Activated CD4-positive, alpha-beta memory T cell treated with anti-CD3 and anti-CD28 coated beads for 36 hours (primary cell): ENCODE data around the gene B4GALT4. TPM values are rescaled to one million over a fixed set of nuclear protein-coding genes. Genes with fewer than 3 reads are reported as not detected.
"Not testable (repeated sequence)": the region's sequence is repeated elsewhere in the genome, so short reads cannot be mapped to it uniquely, and the experiment has no call there.

Experiments used
- CTCF ChIA-PET: fragments of 350-600 bp; sonication (Branson Sonifier 250); formaldehyde crosslinking; loops from one replicate; lab custom pipeline; 2021; ENCODE audit warnings: antibody characterized with exemption, inconsistent platforms; lab: Charles Lee
- POLR2A ChIA-PET: fragments of 350-600 bp; sonication (Branson Sonifier 250); formaldehyde crosslinking; loops from one replicate; lab custom pipeline; 2021; ENCODE audit warnings: antibody characterized with exemption; lab: Charles Lee
- DNase-seq: peaks from one replicate; pipeline ENCODE4 v3.0.0-alpha.2; 2020
- H3K27ac Mint-ChIP-seq: one replicate; pipeline ENCODE4 v1.8.0; 2021; ENCODE audit warnings: mixed read lengths
- H3K27me3 Mint-ChIP-seq: one replicate; pipeline ENCODE4 v1.8.0; 2021; ENCODE audit warnings: mixed read lengths
- H3K36me3 Mint-ChIP-seq: one replicate; pipeline ENCODE4 v1.8.0; 2021; ENCODE audit warnings: mixed read lengths
- H3K4me1 Mint-ChIP-seq: one replicate; pipeline ENCODE4 v1.8.0; 2021; ENCODE audit warnings: low read depth, mixed read lengths
- H3K4me3 Mint-ChIP-seq: one replicate; pipeline ENCODE4 v1.8.0; 2021; ENCODE audit warnings: mild to moderate bottlenecking, mixed read lengths
- H3K9me3 Mint-ChIP-seq: one replicate; pipeline ENCODE4 v1.8.0; 2021; ENCODE audit warnings: mixed read lengths
- intact Hi-C: fragments of 100-400 bp; cut with micrococcal nuclease; formaldehyde crosslinking; loops from one replicate; pipeline ENCODE4 v1.15.1; 2023
- total RNA-seq, 2 experiments: library from RNA; stranded (reverse); gene quantifications; one replicate each; pipeline ENCODE4 v1.2.3, GENCODE V29; 2021

The B4GALT4 gene
- total RNA-seq, 2 experiments from 2014 or later: 13.5 to 14.2 TPM

GRCh38 chr3:119257111-119257510 lies 16.4 kb upstream of the B4GALT4 start:
- Mint-ChIP-seq H3K27me3 (no peaks in the 10 kb centered on the region), H3K9me3 (no peaks in the 10 kb centered on the region), H3K4me1 (no peaks in the 10 kb centered on the region), H3K27ac (no peak overlapping the region), H3K4me3 (no peak overlapping the region), H3K36me3 (no peaks in the 10 kb centered on the region)
- DNase-seq: no peak
- ChIA-PET CTCF (interaction anchor here (2.9 kb wide), 1 partner anchor 16 kb away, joined by 13 read pairs; no protein-coding TSS in a partner anchor), POLR2A (no interaction called here)
- intact Hi-C loops: no loop called here

- Mint-ChIP-seq H3K4me3 (no peak overlapping the region), H3K4me1 (no peaks in the 10 kb centered on the region), H3K9me3 (no peaks in the 10 kb centered on the region), H3K36me3 (no peaks in the 10 kb centered on the region), H3K27ac (no peak overlapping the region), H3K27me3 (no peaks in the 10 kb centered on the region)
- ChIA-PET CTCF (no interaction called here), POLR2A (no interaction called here)
- DNase-seq: no peak
- intact Hi-C loops: no loop called here
Observed at GRCh38 chr3:119255214-119255613, 14.5 kb upstream of the B4GALT4 start.

- peaks cover 3% of the 10 kb centered on the region for H3K4me1 Mint-ChIP-seq
- CTCF ChIA-PET: interaction anchor here (1.1 to 2.9 kb wide), 4 partner anchors 28 to 363 kb away, joined by 3 to 14 read pairs (median 8); no protein-coding TSS in a partner anchor
- POLR2A ChIA-PET: no interaction called here
- H3K4me3 Mint-ChIP-seq: no peak overlapping the region
- H3K27ac Mint-ChIP-seq: no peak overlapping the region
- intact Hi-C loops: no loop called here
- no peak for DNase-seq
- no peaks in the 10 kb centered on the region for H3K27me3 Mint-ChIP-seq
- peaks cover 8% of the 10 kb centered on the region for H3K36me3 Mint-ChIP-seq
- H3K9me3 Mint-ChIP-seq: peaks cover 22% of the 10 kb centered on the region
Observed at GRCh38 chr3:119245778-119246177, 5.1 kb upstream of the B4GALT4 start.

GRCh38 chr3:119243712-119244111 lies 3.0 kb upstream of the B4GALT4 start:
- peaks cover 17% of the 10 kb centered on the region for H3K9me3 Mint-ChIP-seq
- intact Hi-C loops: loop anchor here (5.0 kb wide), 1 partner anchor 296 kb away; no protein-coding TSS in a partner anchor
- POLR2A ChIA-PET: no interaction called here

GRCh38 chr3:119243058-119243529 lies 2.4 kb upstream of the B4GALT4 start:
- H3K27me3 Mint-ChIP-seq, H3K4me3 Mint-ChIP-seq, H3K36me3 Mint-ChIP-seq, H3K27ac Mint-ChIP-seq, DNase-seq, POLR2A ChIA-PET: not testable (repeated sequence)
- CTCF ChIA-PET: interaction anchor here (1.0 to 2.9 kb wide), 2 partner anchors 101 to 358 kb away, joined by 3 to 14 read pairs; no protein-coding TSS in a partner anchor
- Mint-ChIP-seq H3K4me1 (peaks cover 18% of the 10 kb centered on the region), H3K9me3 (peaks cover 12% of the 10 kb centered on the region)
- intact Hi-C loops: loop anchor here (5.0 kb wide), 1 partner anchor 296 kb away; no protein-coding TSS in a partner anchor

More at GRCh38 chr3:119243712-119244111, 3.0 kb upstream of the B4GALT4 start:
- no peak for DNase-seq
- Mint-ChIP-seq H3K4me1 (peaks cover 16% of the 10 kb centered on the region), H3K27me3 (no peaks in the 10 kb centered on the region), H3K4me3 (no peak overlapping the region), H3K36me3 (peaks cover 7% of the 10 kb centered on the region), H3K27ac (no peak overlapping the region)
- CTCF ChIA-PET: interaction anchor here (1.0 to 2.9 kb wide), 3 partner anchors 102 to 361 kb away, joined by 3 to 14 read pairs (median 3); no protein-coding TSS in a partner anchor

GRCh38 chr3:119242387-119243057 lies 1.8 kb upstream of the B4GALT4 start:
- H3K4me1 Mint-ChIP-seq: peaks cover 19% of the 10 kb centered on the region
- H3K9me3 Mint-ChIP-seq, H3K27ac Mint-ChIP-seq, POLR2A ChIA-PET, DNase-seq, H3K27me3 Mint-ChIP-seq, H3K36me3 Mint-ChIP-seq, H3K4me3 Mint-ChIP-seq: not testable (repeated sequence)
- intact Hi-C loops: loop anchor here (5.0 kb wide), 1 partner anchor 295 kb away; no protein-coding TSS in a partner anchor
- CTCF ChIA-PET: interaction anchor here (2.0 to 2.8 kb wide), 5 partner anchors 23 to 359 kb away, joined by 14 to 114 read pairs (median 29); partner anchors contain the start of genes ARHGAP31, IGSF11 and TEX55

- H3K4me3 Mint-ChIP-seq: peak overlapping the region; percentile 81
- H3K9me3 Mint-ChIP-seq: no peaks in the 10 kb centered on the region
- POLR2A ChIA-PET: interaction anchor here (0.9 to 1.6 kb wide), 3 partner anchors 52 to 83 kb away, joined by 4 to 7 read pairs (median 6); partner anchors contain the start of gene ARHGAP31
- H3K27ac Mint-ChIP-seq: peak overlapping the region; percentile 86
- CTCF ChIA-PET: interaction anchor here (0.6 to 2.8 kb wide), 25 partner anchors 9 to 856 kb away, joined by 3 to 114 read pairs (median 5); partner anchors contain the start of genes ARHGAP31, IGSF11, POGLUT1 and TEX55
- intact Hi-C loops: loop anchor here (1.0 to 5.0 kb wide), 5 partner anchors 9 to 293 kb away; partner anchors contain the start of genes IGSF11, TIMMDC1 and TMEM39A
- H3K4me1 Mint-ChIP-seq: peaks cover 38% of the 10 kb centered on the region
- peaks cover 15% of the 10 kb centered on the region for H3K36me3 Mint-ChIP-seq
- no peaks in the 10 kb centered on the region for H3K27me3 Mint-ChIP-seq
- DNase-seq: no peak
Observed at GRCh38 chr3:119240101-119240590, 532 bp downstream of the B4GALT4 start.

- Mint-ChIP-seq H3K4me1 (peaks cover 45% of the 10 kb centered on the region), H3K36me3 (peaks cover 16% of the 10 kb centered on the region), H3K4me3 (peak overlapping the region; percentile 81)
Observed at GRCh38 chr3:119239206-119239820, 1.4 kb downstream of the B4GALT4 start.

GRCh38 chr3:119238363-119238762 lies 2.3 kb downstream of the B4GALT4 start:
- no peak for DNase-seq
- intact Hi-C loops: loop anchor here (2.0 to 5.0 kb wide), 2 partner anchors 400 to 464 kb away; partner anchors contain the start of gene CFAP91
- no peaks in the 10 kb centered on the region for H3K27me3 Mint-ChIP-seq
- H3K9me3 Mint-ChIP-seq: no peaks in the 10 kb centered on the region
- ChIA-PET CTCF (no interaction called here), POLR2A (interaction anchor here (0.7 kb wide), 1 partner anchor 875 kb away, joined by 6 read pairs; no protein-coding TSS in a partner anchor)
- H3K36me3 Mint-ChIP-seq: peaks cover 19% of the 10 kb centered on the region
- peaks cover 47% of the 10 kb centered on the region for H3K4me1 Mint-ChIP-seq
- H3K27ac Mint-ChIP-seq: peak overlapping the region; percentile 33
- H3K4me3 Mint-ChIP-seq: peak overlapping the region; percentile 46

More at GRCh38 chr3:119239206-119239820, 1.4 kb downstream of the B4GALT4 start:
- peak overlapping the region; percentile 86 for H3K27ac Mint-ChIP-seq
- H3K27me3 Mint-ChIP-seq: no peaks in the 10 kb centered on the region
- intact Hi-C loops: loop anchor here (2.0 to 5.0 kb wide), 2 partner anchors 399 to 463 kb away; partner anchors contain the start of gene CFAP91
- no peaks in the 10 kb centered on the region for H3K9me3 Mint-ChIP-seq
- no peak for DNase-seq
- CTCF ChIA-PET: interaction anchor here (1.0 to 2.5 kb wide), 4 partner anchors 28 to 357 kb away, joined by 3 to 9 read pairs (median 3); partner anchors contain the start of gene TEX55
- POLR2A ChIA-PET: interaction anchor here (0.7 kb wide), 1 partner anchor 874 kb away, joined by 6 read pairs; no protein-coding TSS in a partner anchor

- H3K27me3 Mint-ChIP-seq: no peaks in the 10 kb centered on the region
- no peak overlapping the region for H3K27ac Mint-ChIP-seq
- no peak overlapping the region for H3K4me3 Mint-ChIP-seq
- no peak for DNase-seq
- POLR2A ChIA-PET: no interaction called here
- peaks cover 19% of the 10 kb centered on the region for H3K36me3 Mint-ChIP-seq
- H3K9me3 Mint-ChIP-seq: no peaks in the 10 kb centered on the region
- intact Hi-C loops: loop anchor here (5.0 kb wide), 1 partner anchor 465 kb away; the partner anchor contains the start of gene CFAP91
- CTCF ChIA-PET: interaction anchor here (0.6 to 1.4 kb wide), 2 partner anchors 76 to 355 kb away, joined by 3 read pairs; no protein-coding TSS in a partner anchor
- H3K4me1 Mint-ChIP-seq: peaks cover 47% of the 10 kb centered on the region
Observed at GRCh38 chr3:119237299-119237698, 3.4 kb downstream of the B4GALT4 start.

- H3K27me3 Mint-ChIP-seq: no peaks in the 10 kb centered on the region
- H3K9me3 Mint-ChIP-seq: no peaks in the 10 kb centered on the region
- POLR2A ChIA-PET: no interaction called here
- H3K27ac Mint-ChIP-seq: peak overlapping the region; percentile 18
- no peak for DNase-seq
- CTCF ChIA-PET: interaction anchor here (0.6 to 1.4 kb wide), 2 partner anchors 76 to 355 kb away, joined by 3 read pairs; no protein-coding TSS in a partner anchor
- no peak overlapping the region for H3K4me3 Mint-ChIP-seq
- peaks cover 23% of the 10 kb centered on the region for H3K36me3 Mint-ChIP-seq
- peaks cover 52% of the 10 kb centered on the region for H3K4me1 Mint-ChIP-seq
- intact Hi-C loops: loop anchor here (5.0 kb wide), 1 partner anchor 466 kb away; the partner anchor contains the start of gene CFAP91
Observed at GRCh38 chr3:119236756-119237155, 3.9 kb downstream of the B4GALT4 start.
